Stimulated activated CD4-positive, alpha-beta T cell treated with anti-CD3 and anti-CD28 coated beads, Interleukin-12 subunit alpha, Interleukin-12 subunit beta, amount 100 ng/mL, for 48 hours (primary cell): ENCODE data around the gene SIM1.
A peak's percentile ranks its signal among the peaks of the same experiment; 100 is the strongest.

ENCODE experiments used
- DNase-seq, 3 donors: peaks; one replicate each; pipeline ENCODE4 v3.0.0-alpha.2; 2020; ENCODE audit warnings: low read depth in 2 of 3, low spot score in 1 of 3

Gene SIM1

GRCh38 chr6:100464903-100465700, at the start of gene SIM1:
Gene SIM1, minus strand, starts transcription at chr6:100464921. Its CDS starts 1,453 bp downstream, at chr6:100463468.
- no peak for DNase-seq

GRCh38 chr6:100512203-100512862, 47.6 kb upstream of the SIM1 start:
- DNase-seq = no peak

- no peak for DNase-seq
Observed at GRCh38 chr6:100509101-100509500, 44.4 kb upstream of the SIM1 start.

- DNase-seq = no peak
Observed at GRCh38 chr6:100506651-100507050, 41.9 kb upstream of the SIM1 start.

- no peak for DNase-seq
Observed at GRCh38 chr6:100504786-100505737, 40.3 kb upstream of the SIM1 start.

GRCh38 chr6:100503043-100503705, 38.5 kb upstream of the SIM1 start:
- DNase-seq = no peak

- no peak for DNase-seq
Observed at GRCh38 chr6:100493206-100493888, 28.6 kb upstream of the SIM1 start.

- DNase-seq = no peak
Observed at GRCh38 chr6:100491952-100492670, 27.4 kb upstream of the SIM1 start.

- DNase-seq = no peak
Observed at GRCh38 chr6:100490065-100490464, 25.3 kb upstream of the SIM1 start.

GRCh38 chr6:100488244-100488643, 23.5 kb upstream of the SIM1 start:
- no peak for DNase-seq

- no peak for DNase-seq
Observed at GRCh38 chr6:100487638-100488037, 22.9 kb upstream of the SIM1 start.

GRCh38 chr6:100485268-100485667, 20.5 kb upstream of the SIM1 start:
- DNase-seq = no peak

- no peak for DNase-seq
Observed at GRCh38 chr6:100484474-100484873, 19.8 kb upstream of the SIM1 start.

- no peak for DNase-seq
Observed at GRCh38 chr6:100482698-100483097, 18.0 kb upstream of the SIM1 start.

- DNase-seq = no peak
Observed at GRCh38 chr6:100479179-100480035, 14.7 kb upstream of the SIM1 start.

- DNase-seq = no peak
Observed at GRCh38 chr6:100475554-100476320, 11.0 kb upstream of the SIM1 start.

GRCh38 chr6:100473182-100473581, 8.5 kb upstream of the SIM1 start:
- no peak for DNase-seq

- DNase-seq = peak; percentile 20 to 27 (median 22)
Observed at GRCh38 chr6:100472674-100473073, 8.0 kb upstream of the SIM1 start.
